GM10847 (cell line): ENCODE measurements around the gene FAM83F.

Source experiments
- POLR2A ChIP-seq: IDR thresholded peaks from 2 replicates; pipeline ENCODE4 v1.6.1; 2011; ENCODE audit not compliant: insufficient read length; ENCODE audit errors: extremely low read depth

The FAM83F gene

DNA sequence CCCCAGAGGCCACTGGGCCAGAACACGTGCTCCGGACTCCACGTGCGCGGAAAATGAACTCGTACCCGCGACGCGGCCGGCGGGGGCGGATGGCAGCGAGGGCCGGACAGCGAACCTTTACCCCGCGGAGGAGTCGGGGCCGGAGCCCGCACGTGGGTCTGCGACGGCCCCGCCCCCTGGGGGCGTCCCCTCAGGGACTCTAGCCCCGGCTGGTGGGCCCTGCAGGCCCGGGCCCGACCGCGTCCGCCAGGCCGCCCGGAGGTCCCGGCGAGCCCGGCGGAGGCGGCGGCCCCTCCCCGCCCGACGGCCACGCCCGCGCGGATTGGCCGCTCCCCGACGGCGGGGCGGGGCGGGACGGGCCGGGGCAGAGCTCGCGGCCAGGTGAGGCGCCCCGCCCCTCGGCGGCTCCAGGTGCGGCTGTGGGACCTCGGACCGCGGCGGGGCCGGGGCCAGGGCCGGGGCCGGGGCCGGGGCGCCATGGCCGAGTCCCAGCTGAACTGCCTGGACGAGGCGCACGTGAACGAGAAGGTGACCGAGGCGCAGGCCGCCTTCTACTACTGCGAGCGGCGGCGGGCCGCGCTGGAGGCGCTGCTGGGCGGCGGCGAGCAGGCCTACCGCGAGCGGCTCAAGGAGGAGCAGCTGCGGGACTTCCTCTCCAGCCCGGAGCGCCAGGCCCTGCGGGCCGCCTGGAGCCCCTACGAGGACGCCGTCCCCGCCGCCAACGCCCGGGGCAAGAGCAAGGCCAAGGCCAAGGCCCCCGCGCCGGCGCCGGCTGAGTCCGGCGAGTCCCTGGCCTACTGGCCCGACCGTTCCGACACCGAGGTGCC is at the start of gene FAM83F:
TSS of gene FAM83F (plus strand) at position 389 of the 827 bp plus-strand sequence. CDS start at position 478, 89 bp downstream.
- no peak for TF ChIP-seq POLR2A

DNA sequence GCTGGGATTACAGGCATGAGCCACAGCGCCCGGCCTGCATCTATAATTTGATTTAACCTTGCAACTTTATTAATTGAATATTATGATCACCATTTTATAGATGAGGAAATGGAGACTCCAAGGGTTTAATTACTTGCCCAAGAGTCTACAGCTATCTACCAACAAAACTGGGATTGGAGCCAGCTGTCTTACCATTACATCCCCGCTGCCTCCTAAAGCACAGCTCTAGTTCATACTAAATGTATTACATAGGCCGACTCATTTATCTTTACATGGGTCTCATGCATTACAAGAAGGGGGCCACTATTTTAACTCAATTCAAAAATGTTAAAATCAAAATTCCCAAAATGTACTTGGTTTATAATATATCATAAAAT is 48.6 kb upstream of the FAM83F start:
- no peak for TF ChIP-seq POLR2A

DNA sequence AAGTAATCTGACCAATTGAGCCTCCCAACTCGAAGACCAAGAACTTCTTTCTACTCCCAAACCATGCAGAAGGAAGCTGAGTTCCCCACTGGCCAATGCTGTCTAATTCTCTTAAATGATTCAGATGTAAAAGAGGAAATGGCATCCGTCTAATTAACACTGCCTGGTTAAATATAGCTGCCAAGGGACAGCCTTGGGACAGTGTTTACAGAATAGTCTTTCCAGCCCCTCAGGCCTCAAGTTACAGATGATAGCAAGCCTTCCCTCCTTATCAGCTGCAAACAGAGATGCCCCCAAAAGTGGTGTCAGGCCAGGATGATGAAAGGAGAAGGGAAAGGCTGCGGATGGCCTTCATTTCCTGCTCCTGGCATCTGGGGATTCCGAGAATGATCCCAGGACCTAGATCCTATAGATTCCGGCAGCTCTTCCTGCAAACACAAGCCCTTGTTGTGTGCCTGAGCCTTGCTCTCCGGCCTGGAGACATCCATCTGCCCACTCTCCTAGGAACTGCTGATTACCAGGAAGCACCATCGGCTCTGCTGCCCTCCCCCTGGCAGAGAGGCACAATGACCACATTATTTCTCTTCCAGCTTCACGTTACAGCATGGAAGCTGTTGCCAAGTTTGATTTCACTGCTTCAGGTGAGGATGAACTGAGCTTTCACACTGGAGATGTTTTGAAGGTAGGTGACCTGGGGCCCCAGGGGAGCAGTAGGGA is 48.1 kb upstream of the FAM83F start:
- no peak for TF ChIP-seq POLR2A

GRCh38 chr22:39947220-39948216 is 47.2 kb upstream of the FAM83F start:
- no peak for TF ChIP-seq POLR2A

DNA sequence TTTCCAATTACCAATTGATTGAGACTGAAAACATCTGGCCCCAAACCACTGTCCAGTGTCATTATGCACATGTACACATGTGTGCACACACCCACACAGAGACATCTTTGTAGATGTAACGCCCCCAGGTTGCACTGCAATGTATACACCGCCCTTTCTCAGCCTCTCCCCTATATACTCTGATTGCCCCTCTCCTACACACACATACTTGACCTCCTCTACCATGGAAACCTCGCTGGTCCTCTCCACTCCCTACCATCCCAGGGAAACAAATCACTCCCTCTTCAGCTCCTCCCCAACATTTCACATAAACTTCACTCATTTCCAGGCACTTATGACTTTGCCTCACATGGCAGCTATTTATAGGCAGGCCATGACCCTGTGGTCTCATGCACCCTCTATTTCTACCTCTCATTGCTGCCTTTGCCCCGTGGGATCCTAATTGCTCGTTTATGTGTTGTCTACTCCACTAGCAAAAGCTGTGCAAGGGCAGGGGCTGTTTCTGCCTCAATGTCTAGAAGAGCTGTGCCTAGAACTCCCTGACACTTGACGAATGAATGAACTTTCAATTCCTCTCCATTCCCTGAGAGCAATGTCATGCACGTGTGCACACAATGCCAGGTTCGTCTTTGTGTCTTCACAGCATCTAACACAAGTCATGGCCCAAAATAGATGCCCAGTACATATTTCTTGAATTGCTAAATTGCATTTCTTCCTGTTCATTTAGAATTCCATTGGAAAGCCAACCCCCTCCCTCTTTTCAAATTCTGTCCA is 44.6 kb upstream of the FAM83F start:
- no peak for TF ChIP-seq POLR2A

- TF ChIP-seq POLR2A, result no peak
Observed at GRCh38 chr22:39952347-39952746, 42.4 kb upstream of the FAM83F start.

DNA sequence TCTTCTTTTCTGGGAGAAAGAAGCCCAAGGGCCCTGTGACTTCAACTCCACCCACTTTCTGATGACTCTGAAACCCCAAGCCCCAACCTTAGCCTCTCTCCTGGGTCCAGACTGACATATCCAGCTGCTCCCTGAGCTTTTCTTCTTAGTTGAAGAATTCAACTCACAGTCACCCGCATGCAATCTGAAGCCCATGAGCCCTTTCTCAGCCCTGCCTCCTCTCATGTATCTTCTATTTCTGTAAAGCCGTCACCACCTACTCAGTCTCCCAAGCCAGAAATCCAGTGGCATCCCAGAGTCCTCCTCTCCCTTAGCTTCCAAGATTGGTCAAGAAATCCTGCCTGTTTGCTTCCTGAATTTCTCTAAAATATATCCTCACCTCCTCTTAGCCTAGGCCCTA is 41.7 kb upstream of the FAM83F start:
- TF ChIP-seq POLR2A, result no peak

- TF ChIP-seq POLR2A, result no peak
Observed at GRCh38 chr22:39954584-39955055, 40.1 kb upstream of the FAM83F start.

- TF ChIP-seq POLR2A, result no peak
Observed at GRCh38 chr22:39955675-39956074, 39.1 kb upstream of the FAM83F start.

- no peak for TF ChIP-seq POLR2A
Observed at GRCh38 chr22:39956932-39957664, 37.7 kb upstream of the FAM83F start.

- TF ChIP-seq POLR2A, result no peak
Observed at GRCh38 chr22:39958009-39958711, 36.6 kb upstream of the FAM83F start.

GRCh38 chr22:39958949-39959639 is 35.7 kb upstream of the FAM83F start:
- TF ChIP-seq POLR2A, result no peak

DNA sequence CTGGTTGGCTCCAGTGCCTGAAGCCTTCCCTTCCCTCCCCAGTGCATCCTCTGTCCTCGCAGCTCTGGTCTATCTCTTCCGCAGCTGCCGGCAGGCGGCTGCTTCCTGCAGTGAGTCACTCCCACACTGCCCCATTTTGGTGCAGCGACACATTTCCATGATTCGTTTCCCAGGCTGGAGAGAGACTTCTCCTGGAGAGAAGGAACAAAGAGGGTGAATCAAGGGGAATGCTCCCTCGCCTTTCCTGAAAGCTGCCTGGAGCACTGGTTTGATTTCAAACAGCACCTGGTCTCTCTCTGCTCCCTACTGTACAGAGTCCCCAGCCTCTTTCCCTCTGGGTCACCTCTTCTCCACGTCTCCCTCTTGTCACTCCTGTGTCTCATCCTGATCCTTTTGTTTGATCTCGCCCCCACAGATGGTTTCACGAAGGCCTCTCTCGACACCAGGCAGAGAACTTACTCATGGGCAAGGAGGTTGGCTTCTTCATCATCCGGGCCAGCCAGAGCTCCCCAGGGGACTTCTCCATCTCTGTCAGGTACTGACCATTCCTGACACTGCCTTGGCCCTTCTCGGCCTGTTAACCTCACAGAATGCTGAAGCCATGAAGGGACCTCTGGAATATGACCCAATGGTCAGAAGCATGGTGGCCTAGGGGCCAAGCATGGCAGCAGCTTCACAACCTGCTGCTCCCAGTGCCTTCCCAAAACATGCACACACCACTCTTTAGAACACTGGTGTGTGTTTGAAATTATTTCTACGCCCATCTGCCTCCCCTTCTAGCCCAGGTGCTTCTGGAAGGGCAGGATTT is 34.9 kb upstream of the FAM83F start, which contains the start of gene TMA7B:
TSS of gene TMA7B (plus strand) at position 758 of the 808 bp plus-strand sequence. CDS start 3,978 bp downstream, outside the sequence.
- TF ChIP-seq POLR2A, result no peak
